Motor neuron (in vitro differentiated cells): ENCODE measurements around the gene SMAP1. TPM values are rescaled to one million over a fixed set of nuclear protein-coding genes. Genes with fewer than 3 reads are reported as not detected.

Experiments used
- ATAC-seq, 8 experiments: fragments of 200-7000 bp; cut with Tn5 transposase; replicated peaks in 6 of 8; 2 replicates each; pipeline ENCODE4 v1.8.0; 2021; ENCODE audit warnings: mild to moderate bottlenecking in 8 of 8, moderate library complexity in 8 of 8
- H3K27ac ChIP-seq, 2 donors: fragments of 250-450 bp; sonication (Bioruptor Pico); 2 replicates each; pipeline ENCODE4 v1.9.0; 2021; ENCODE audit warnings: antibody characterized with exemption in 2 of 2, mild to moderate bottlenecking in 2 of 2, moderate library complexity in 1 of 2
- H3K4me1 ChIP-seq, 2 donors: fragments of 250-450 bp; sonication (Bioruptor Pico); replicated peaks in 1 of 2; 2 replicates each; pipeline ENCODE4 v1.6.1; 2021; ENCODE audit warnings: antibody characterized with exemption in 2 of 2, mild to moderate bottlenecking in 2 of 2, moderate library complexity in 1 of 2
- H3K4me3 ChIP-seq, 5 donors: fragments of 250-450 bp; sonication (Bioruptor Pico); 2 replicates each; pipeline ENCODE4 v1.9.0; 2021; ENCODE audit warnings: antibody characterized with exemption in 5 of 5, mild to moderate bottlenecking in 5 of 5, moderate library complexity in 4 of 5
- WGBS, 10 experiments: fragments of 450-650 bp; shearing (Covaris generic); methylation state at CpG; one replicate each; pipeline ENCODE4 v1.0.0; 2022; 5-methylcytosine and 5-hydroxymethylcytosine counted together
- in situ Hi-C, 9 experiments: fragments of 400-800 bp; cut with MboI; loops; one replicate each; pipeline ENCODE4 v1.15.0; 2021; ENCODE audit warnings: low sequenced_read_pairs in 9 of 9, low pct_unique_long_range_greater_than_20kb in 2 of 9; ENCODE audit not compliant: unreplicated experiment in 9 of 9
- total RNA-seq, 8 experiments: library from RNA; unstranded; fragments of 300-600 nt; gene quantifications; 2 replicates each; pipeline versions ENCODE4 v1.2.3 to v1.2.4, GENCODE V29; 2022

The SMAP1 gene
- total RNA-seq, 8 experiments from 2014 or later = 14.4 to 46.5 (median 31.2) TPM

DNA sequence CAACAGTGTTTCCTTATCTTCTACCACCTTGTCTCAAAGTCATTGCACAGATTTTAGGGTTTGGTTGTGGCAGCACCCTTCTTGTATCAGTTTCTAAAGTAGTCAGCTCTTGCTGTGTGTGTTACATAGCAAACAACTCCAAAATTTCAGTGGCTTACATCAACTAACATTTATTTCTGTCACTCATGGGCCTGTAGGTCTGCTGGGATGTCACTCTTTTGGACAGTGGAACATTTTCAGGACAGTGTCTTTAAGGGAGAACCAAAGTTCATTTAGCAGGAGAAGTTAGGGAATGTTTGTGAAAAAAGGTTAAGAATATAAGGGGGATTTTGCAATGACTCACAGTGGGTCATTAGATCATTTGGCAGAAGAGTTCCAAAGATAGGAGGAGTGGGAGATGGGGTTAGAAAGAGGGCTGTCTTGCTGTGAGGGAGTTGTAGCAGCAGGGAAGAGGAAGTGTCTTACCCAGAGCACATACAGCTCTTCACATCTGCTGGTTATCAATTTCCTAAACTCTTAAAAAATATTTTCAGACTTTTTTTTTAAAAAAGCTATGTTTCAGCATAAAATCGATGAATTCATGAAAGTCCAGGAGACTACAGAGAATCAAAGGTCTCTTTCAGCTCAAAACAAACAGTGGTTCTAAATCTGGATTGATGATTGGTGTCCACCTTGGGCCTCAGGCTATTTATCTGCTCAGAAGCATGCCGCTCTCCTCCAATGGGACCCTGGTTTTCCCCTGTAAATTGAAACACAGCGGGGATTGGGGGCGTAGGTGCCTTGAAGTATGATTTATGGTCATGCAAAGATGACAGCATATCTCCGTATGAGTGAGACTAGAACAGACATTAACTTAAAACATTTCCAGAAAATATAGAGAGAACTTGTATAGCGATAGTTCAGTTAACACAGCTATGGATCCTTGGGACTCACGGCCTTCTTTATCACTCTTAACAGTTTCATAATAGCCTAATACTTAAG lies 171.9 kb downstream of the SMAP1 start:
- H3K27ac ChIP-seq = no peak overlapping the region
- no peak overlapping the region for H3K4me3 ChIP-seq
- 78 to 100% (median 97%) methylated on average over 1 to 7 of the region's 7 CpGs; no CpG with 5 or more reads in 1 of the 10 experiments for WGBS, 10 experiments
- H3K4me1 ChIP-seq = peaks cover 0 to 3% of the 10 kb centered on the region in 2 donors
- in situ Hi-C loops = no loop called here
- ATAC-seq = no peak

DNA sequence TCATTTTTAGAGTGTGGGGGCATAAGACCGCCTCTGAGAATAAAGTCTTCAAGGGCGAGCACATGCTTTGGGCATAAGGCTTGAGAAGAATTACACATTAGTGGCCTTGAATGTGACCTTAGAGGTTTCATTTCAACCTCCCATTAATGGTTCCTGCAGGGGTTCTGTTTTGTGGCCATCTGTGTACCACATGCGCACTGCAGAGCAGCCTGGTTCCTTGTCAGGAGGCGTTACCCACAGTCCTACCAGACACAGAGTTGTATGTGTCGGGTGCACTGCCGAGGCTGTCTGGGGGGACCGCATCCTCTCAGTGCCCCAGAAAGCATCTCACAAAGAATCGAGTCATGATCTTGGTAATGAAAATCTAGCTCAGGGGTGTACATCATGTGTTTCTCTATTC lies 173.4 kb downstream of the SMAP1 start:
- no peak for ATAC-seq
- Histone ChIP-seq H3K4me1 (peaks cover 0 to 3% of the 10 kb centered on the region in 2 donors), H3K27ac (no peak overlapping the region), H3K4me3 (no peak overlapping the region)
- in situ Hi-C loops = no loop called here
- 40 to 100% (median 74%) methylated on average over 5 to 8 of the region's 8 CpGs; no CpG with 5 or more reads in 3 of the 10 experiments for WGBS, 10 experiments

DNA sequence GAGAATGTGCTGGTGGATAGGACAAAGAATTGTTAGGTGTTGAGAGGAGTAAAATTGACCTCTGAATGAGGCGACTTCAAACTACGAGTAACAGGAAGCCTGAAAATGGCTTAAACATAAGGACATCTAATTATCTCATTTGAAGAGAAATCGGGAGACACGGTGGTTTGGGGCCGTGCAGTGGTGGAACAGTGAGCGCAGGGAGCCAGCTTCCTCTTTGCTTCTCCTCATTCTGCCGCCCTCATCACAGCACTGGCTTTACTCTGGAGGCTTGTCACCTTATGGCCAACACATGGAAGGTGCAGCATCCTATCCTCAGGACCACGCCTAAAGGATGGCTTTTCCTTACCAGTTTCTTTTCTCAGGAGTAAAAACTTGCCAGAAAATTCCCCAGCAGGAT lies 174.9 kb downstream of the SMAP1 start:
- ATAC-seq = no peak
- no peak overlapping the region for H3K4me3 ChIP-seq
- H3K4me1 ChIP-seq = peaks cover 0 to 3% of the 10 kb centered on the region in 2 donors
- H3K27ac ChIP-seq = no peak overlapping the region
- in situ Hi-C loops = no loop called here
- 80 to 100% (median 100%) methylated on average over 1 to 8 of the region's 8 CpGs; no CpG with 5 or more reads in 3 of the 10 experiments for WGBS, 10 experiments

DNA sequence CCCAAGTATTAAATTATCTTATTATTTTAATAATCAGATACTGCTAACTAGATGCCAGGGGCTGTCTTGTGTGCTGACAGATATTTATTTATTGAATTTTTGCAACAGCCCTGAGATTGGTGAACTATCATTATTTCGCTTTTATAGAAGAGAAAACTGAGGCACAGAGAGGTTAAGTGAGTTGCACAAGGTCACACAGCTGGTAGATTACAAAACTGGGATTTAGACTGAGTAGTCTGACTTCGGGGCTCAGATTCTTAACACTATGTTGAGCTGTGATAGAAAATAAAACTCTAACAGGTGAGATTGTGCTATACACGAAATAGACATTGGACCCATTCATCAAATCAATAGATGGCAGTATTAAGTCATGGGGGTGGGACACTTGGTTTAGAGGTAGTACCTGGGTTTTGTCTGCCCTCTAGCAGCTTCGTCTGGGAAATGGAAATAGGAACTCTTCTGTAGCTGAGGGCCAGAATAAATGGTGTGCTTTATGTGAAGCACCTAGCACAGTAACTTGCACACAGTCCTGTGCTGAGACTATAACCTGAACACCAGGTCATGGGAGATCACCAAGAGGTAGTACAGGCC lies 175.7 kb downstream of the SMAP1 start:
- in situ Hi-C loops = no loop called here
- no peak overlapping the region for H3K4me3 ChIP-seq
- H3K27ac ChIP-seq = no peak overlapping the region
- WGBS, 10 experiments = 40 to 100% (median 86%) methylated on average over 1 to 4 of the region's 4 CpGs; no CpG with 5 or more reads in 2 of the 10 experiments
- no peak for ATAC-seq
- peaks cover 0 to 2% of the 10 kb centered on the region in 2 donors for H3K4me1 ChIP-seq

DNA sequence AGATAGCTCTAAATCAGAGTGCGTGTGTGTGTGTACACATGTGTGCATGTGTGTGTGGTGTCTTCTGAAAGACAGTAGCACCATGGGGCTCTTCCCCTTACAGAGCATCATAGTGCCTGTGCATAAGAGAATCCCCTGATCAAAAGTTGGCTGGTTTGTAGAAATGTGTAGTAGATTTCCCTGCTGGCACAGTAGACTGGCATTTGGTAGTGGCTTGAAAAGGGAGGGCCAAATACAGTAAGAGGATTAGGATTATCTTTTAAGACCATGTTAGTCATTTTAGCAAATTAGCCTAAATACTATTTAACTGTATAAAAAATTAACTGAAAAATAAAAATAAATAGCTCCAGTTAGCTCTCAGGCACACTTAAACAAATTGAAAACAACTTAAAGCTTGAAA lies 176.6 kb downstream of the SMAP1 start:
- no peaks in the 10 kb centered on the region for H3K4me1 ChIP-seq
- 67 to 100% (median 83%) methylated on average over 1 of the region's 1 CpG; no CpG with 5 or more reads in 6 of the 10 experiments for WGBS, 10 experiments
- in situ Hi-C loops = no loop called here
- no peak overlapping the region for H3K4me3 ChIP-seq
- ATAC-seq = no peak
- H3K27ac ChIP-seq = no peak overlapping the region

DNA sequence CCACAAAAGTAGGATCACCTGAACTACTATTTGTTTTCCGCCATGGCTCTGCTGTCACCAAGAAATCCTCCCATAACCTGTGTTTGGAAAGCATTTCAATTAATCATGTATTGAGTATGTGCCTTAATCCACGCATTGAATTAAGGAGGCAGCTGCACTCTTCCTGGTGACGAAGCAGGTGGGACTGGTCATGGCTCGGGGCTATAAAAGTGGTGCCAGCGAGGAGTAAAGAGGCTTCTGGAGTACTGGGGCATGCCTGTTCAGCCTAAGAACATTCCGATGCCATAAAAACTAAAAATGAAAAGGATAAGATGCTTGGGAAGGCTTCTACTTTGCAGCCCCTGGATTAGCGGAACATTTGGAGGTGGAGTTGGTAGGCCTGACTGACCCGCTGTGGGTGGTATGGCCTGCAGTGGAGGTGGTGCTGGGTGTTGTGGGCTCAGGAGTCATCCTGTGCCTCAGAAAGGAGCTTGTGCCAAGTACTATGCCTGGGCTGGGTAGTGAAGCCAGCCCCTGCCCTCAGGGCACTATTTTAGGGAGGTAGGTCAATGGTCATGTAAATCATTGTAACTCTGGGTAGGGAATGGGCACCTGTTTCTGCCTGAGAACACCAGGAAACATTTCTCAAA lies 178.6 kb downstream of the SMAP1 start:
- Histone ChIP-seq H3K4me3 (no peak overlapping the region), H3K4me1 (no peaks in the 10 kb centered on the region), H3K27ac (no peak overlapping the region)
- WGBS, 10 experiments = 67 to 100% (median 95%) methylated on average over 1 to 7 of the region's 8 CpGs; no CpG with 5 or more reads in 1 of the 10 experiments
- peak in 2 of 8 experiments; percentile 31 to 55 for ATAC-seq
- in situ Hi-C loops = no loop called here

DNA sequence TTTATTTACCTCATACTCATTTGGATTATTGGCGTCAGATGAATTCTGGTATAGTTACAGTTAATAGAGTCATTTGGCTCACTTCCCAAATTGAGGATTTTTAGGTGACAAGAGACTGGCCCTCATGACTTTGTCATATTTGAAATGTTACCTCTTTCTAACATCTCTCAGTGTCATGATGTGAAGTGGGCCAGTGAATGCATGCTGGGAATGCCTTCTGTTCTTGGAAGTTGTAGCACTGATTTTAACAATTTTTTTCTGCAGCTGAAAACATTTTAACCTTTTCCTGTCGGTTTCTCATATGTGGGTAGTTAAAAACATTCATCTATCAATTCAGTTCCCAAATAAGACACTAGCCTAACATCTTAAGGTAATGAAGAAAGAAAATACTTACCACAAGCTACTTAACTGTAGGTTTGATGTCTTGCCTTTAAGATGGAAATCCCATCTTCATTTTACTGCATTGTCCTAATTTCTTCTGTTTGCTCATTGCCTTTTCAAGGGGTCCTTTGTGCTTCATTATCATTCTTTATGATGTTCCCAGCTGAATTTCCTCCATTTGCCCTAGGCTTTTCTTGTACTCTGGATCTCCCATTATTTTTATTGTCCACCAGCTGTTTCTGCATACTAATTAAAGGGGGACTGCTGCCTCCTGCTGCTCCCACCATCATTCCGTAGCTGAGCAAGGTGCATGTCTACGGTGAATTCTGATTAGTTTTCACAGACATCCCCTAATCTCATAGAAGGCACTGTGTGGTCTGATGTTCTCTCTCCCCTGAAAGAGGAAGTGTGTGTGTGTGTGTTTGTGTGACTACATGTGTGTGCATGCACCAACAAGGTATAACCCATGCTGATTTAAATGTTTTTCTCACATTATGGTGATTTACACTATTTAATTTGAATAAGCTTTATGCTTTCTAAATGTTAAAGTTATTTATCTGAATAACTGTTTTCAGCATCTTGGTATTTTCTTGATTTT lies 179.7 kb downstream of the SMAP1 start:
- H3K27ac ChIP-seq = no peak overlapping the region
- H3K4me3 ChIP-seq = no peak overlapping the region
- no peaks in the 10 kb centered on the region for H3K4me1 ChIP-seq
- 30 to 100% (median 67%) methylated on average over 1 to 4 of the region's 4 CpGs; no CpG with 5 or more reads in 1 of the 10 experiments for WGBS, 10 experiments
- in situ Hi-C loops = no loop called here
- ATAC-seq = no peak

DNA sequence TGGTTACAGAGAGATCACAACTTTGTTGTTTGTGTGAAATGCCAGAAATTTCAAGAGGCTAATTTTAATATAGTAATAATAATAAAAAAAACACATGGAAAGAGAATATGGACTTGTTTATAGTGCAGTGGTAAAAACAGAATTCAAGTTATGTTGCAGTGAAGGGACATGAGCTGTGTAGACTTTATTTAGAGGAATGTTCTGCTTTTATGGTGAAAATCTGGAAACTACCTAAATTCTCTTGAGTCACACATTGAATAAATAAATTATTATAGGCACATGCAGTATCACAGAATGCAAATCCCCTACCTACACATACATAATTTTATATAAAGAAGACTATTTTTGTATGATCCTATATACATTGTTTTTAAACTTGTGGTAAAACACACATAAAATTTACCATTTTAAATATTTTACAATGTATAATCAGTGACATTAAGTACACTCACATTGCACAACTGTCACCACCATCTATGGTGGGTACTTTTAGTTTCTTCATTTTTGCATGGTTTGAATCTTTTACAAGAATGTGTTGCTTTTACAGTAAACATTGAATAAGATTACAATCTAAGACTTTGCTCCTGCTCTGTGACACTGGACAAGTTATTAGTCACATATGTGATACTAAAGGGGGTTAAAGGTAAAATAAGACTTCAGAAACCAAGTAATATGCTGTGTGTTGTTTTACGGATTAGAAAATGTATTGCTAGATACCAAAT lies 181.8 kb downstream of the SMAP1 start:
- no peak for ATAC-seq
- no peaks in the 10 kb centered on the region for H3K4me1 ChIP-seq
- H3K4me3 ChIP-seq = no peak overlapping the region
- WGBS, 10 experiments = 93 to 100% (median 100%) methylated on average over 1 of the region's 1 CpG; no CpG with 5 or more reads in 2 of the 10 experiments
- in situ Hi-C loops = loop anchor here in 1 of 9 experiments (25.0 kb wide), 1 partner anchor 312 kb away; no protein-coding TSS in a partner anchor
- H3K27ac ChIP-seq = no peak overlapping the region

DNA sequence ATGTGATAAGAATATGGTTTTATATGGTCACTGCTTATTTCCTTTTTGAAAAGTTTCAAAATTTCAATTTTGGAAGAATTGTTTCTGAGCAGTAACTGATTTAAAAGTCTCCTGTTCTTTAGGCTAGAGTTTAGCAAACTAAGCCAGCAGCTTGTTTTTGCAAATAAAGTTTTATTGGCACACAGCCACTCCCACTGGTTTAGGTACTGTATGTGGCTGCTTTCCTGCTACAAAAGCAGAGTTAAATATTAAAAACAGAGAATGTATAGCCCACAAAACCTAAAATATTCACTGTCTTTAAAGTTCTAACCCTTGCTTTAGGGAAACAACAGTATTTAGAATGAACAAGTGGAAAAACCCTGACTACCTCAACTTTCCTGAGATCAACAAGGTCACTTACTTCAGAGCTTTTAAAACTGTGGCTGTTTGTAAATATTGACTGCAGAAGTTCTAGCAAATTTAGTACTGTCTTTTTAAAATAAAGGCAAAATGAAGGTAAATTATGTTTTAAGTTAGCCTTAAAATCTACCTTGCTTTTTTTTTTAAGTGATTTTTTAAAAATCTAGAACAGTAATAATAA lies 185.1 kb downstream of the SMAP1 start:
- no peak overlapping the region for H3K4me3 ChIP-seq
- ATAC-seq = no peak
- no peaks in the 10 kb centered on the region for H3K4me1 ChIP-seq
- no peak overlapping the region for H3K27ac ChIP-seq
- in situ Hi-C loops = loop anchor here in 1 of 9 experiments (25.0 kb wide), 1 partner anchor 315 kb away; no protein-coding TSS in a partner anchor

DNA sequence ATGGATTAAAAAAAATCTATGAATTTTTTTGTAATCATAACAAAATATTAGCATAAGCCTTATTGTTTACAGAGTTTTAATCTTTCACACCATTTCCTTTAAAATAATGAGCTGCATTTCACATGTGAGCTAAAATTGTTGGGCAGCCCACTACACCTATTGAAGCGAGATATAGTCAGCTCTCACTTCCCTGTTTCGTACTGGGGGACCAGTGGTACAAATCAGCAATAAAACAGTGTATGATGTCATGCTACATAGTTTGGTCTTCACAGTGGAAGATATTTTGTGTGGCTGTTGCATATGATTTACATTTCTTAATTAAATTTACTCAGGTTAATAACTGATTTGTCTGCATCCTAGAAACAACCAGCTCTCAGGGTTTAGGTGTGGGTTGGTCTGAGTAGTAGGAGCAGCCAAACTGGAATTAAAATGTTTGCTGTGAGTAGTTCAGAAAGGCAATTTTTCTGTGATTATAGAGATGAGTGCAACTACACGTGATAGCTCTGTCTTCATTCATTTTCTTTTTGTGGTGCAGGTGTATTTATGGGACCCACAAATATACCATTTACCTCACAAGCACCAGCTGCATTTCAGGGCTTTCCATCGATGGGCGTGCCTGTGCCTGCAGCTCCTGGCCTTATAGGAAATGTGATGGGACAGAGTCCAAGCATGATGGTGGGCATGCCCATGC lies 189.8 kb downstream of the SMAP1 start:
- H3K4me3 ChIP-seq = no peak overlapping the region
- no peak for ATAC-seq
- in situ Hi-C loops = loop anchor here in 1 of 9 experiments (25.0 kb wide), 1 partner anchor 320 kb away; no protein-coding TSS in a partner anchor
- WGBS, 10 experiments = 82 to 100% (median 93%) methylated on average over 1 to 5 of the region's 5 CpGs; no CpG with 5 or more reads in 2 of the 10 experiments
- H3K4me1 ChIP-seq = no peaks in the 10 kb centered on the region
- no peak overlapping the region for H3K27ac ChIP-seq

DNA sequence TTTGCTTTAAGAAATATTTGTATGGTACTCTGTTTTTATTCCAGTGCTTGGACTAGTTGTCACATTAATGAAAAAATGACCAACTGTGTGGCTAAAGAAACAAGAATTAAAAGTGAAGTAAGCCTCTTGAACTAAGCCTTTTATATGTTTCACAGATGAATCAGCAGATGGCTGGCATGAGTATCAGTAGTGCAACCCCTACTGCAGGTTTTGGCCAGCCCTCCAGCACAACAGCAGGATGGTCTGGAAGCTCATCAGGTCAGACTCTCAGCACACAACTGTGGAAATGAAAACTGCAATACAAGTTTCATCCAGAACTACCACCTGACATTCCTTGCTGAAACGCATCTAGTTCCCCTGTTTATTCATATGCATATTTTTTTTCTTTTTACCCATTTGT lies 192.4 kb downstream of the SMAP1 start:
- no peak overlapping the region for H3K4me3 ChIP-seq
- 75 to 100% (median 80%) methylated on average over 1 of the region's 1 CpG; no CpG with 5 or more reads in 3 of the 10 experiments for WGBS, 10 experiments
- H3K27ac ChIP-seq = no peak overlapping the region
- peak in 2 of 8 experiments; percentile 35 to 52 for ATAC-seq
- H3K4me1 ChIP-seq = peaks cover 5 to 7% of the 10 kb centered on the region in 2 donors
- in situ Hi-C loops = loop anchor here in 1 of 9 experiments (25.0 kb wide), 1 partner anchor 323 kb away; no protein-coding TSS in a partner anchor
